GM12892 (cell line): ENCODE results near the gene MIB1.

ENCODE experiments used
- DNase-seq: peaks from one replicate; pipeline ENCODE4 v3.0.0; 2011; ENCODE audit not compliant: insufficient read length
- FAIRE-seq: peaks from 2 replicates; lab custom pipeline; 2011; peaks lifted over from hg19 to GRCh38; lab: Jason Lieb, UNC
- POLR2A ChIP-seq: IDR thresholded peaks from 2 replicates; pipeline ENCODE4 v1.6.1; 2011; ENCODE audit warnings: low read depth, low read length, control low read depth
- POLR2AphosphoS5 ChIP-seq: IDR thresholded peaks from 2 replicates; pipeline ENCODE4 v1.6.1; 2011; ENCODE audit warnings: low read depth, low read length, control low read depth
- TAF1 ChIP-seq: IDR thresholded peaks from 2 replicates; pipeline ENCODE4 v1.6.1; 2011; ENCODE audit warnings: low read depth, mild to moderate bottlenecking, control low read depth, low read length, borderline replicate concordance

The MIB1 gene

GRCh38 chr18:21868770-21869169 lies 128.2 kb downstream of the MIB1 start:
- DNase-seq (no peak), FAIRE-seq (no peak)
- no peak for TF ChIP-seq POLR2AphosphoS5

- FAIRE-seq (no peak), DNase-seq (no peak)
- no peak for TF ChIP-seq POLR2A
Observed at GRCh38 chr18:21889570-21889969, 149.0 kb downstream of the MIB1 start.

GRCh38 chr18:21894619-21895367 lies 154.2 kb downstream of the MIB1 start:
- TF ChIP-seq POLR2A (no peak), POLR2AphosphoS5 (no peak), TAF1 (no peak)
- DNase-seq: no peak
- FAIRE-seq: no peak

- TF ChIP-seq POLR2A (no peak), TAF1 (no peak), POLR2AphosphoS5 (no peak)
- no peak for DNase-seq
- FAIRE-seq: no peak
Observed at GRCh38 chr18:21896732-21897336, 156.2 kb downstream of the MIB1 start.

GRCh38 chr18:21897811-21898210 lies 157.2 kb downstream of the MIB1 start:
- DNase-seq (peak; percentile 25), FAIRE-seq (peak; percentile 92)
- TF ChIP-seq TAF1 (no peak), POLR2A (no peak), POLR2AphosphoS5 (no peak)

- no peak for DNase-seq
- TF ChIP-seq POLR2A (no peak), POLR2AphosphoS5 (no peak), TAF1 (no peak)
- FAIRE-seq: no peak
Observed at GRCh38 chr18:21900605-21901352, 160.2 kb downstream of the MIB1 start.

- DNase-seq: no peak
- TF ChIP-seq POLR2A (no peak), POLR2AphosphoS5 (no peak), TAF1 (no peak)
- FAIRE-seq: no peak
Observed at GRCh38 chr18:21901423-21901945, 160.9 kb downstream of the MIB1 start.

GRCh38 chr18:21903709-21904108 lies 163.1 kb downstream of the MIB1 start:
- TF ChIP-seq POLR2A (no peak), TAF1 (no peak), POLR2AphosphoS5 (no peak)
- no peak for DNase-seq
- FAIRE-seq: no peak

- TF ChIP-seq POLR2AphosphoS5: no peak
- no peak for TF ChIP-seq TAF1
- TF ChIP-seq POLR2A: no peak
- no peak for FAIRE-seq
- no peak for DNase-seq
Observed at GRCh38 chr18:21904856-21905255, 164.3 kb downstream of the MIB1 start.

- TF ChIP-seq POLR2AphosphoS5 (no peak), POLR2A (no peak), TAF1 (no peak)
- no peak for FAIRE-seq
- DNase-seq: no peak
Observed at GRCh38 chr18:21907451-21907850, 166.9 kb downstream of the MIB1 start.

GRCh38 chr18:21908711-21909110 lies 168.1 kb downstream of the MIB1 start:
- DNase-seq (no peak), FAIRE-seq (no peak)
- TF ChIP-seq POLR2AphosphoS5: no peak
- no peak for TF ChIP-seq TAF1
- TF ChIP-seq POLR2A: no peak
